Right atrium auricular region (tissue), 2 donors: Measurements from ENCODE around the gene CLEC2B. TPM values are rescaled to one million over a fixed set of nuclear protein-coding genes. Genes with fewer than 3 reads are reported as not detected.

Experiments used
- DNase-seq: peaks from one replicate; pipeline ENCODE4 v3.0.0-alpha.2; 2019; ENCODE audit warnings: low spot score
- H3K27ac ChIP-seq, 2 donors: fragments of 200-600 bp; sonication (generic); 1 replicate in 1 of 2; 2 replicates in 1 of 2; pipeline ENCODE4 v1.5.1; 2016 to 2019
- H3K27me3 ChIP-seq, 2 donors: fragments of 200-600 bp; sonication (generic); one replicate each; pipeline versions ENCODE4 v1.5.1 to v1.6.0; 2017 to 2019
- H3K36me3 ChIP-seq: fragments of 200-600 bp; sonication (generic); one replicate; pipeline ENCODE4 v1.5.1; 2016
- H3K4me1 ChIP-seq, 2 donors: fragments of 200-600 bp; sonication (generic); one replicate each; pipeline versions ENCODE4 v1.5.1 to v1.6.0; 2017 to 2019
- H3K4me3 ChIP-seq, 2 donors: fragments of 200-600 bp; sonication (generic); 1 replicate in 1 of 2; 2 replicates in 1 of 2; pipeline ENCODE4 v1.5.1; 2017 to 2019; ENCODE audit warnings: mild to moderate bottlenecking in 1 of 2, moderate library complexity in 1 of 2
- H3K9me3 ChIP-seq, 2 donors: fragments of 200-600 bp; sonication (generic); one replicate each; pipeline ENCODE4 v1.5.1; 2019
- CTCF ChIP-seq, 2 donors: fragments of 200-600 bp; sonication (generic); IDR thresholded peaks; one replicate each; pipeline ENCODE4 v1.5.1; 2019; ENCODE audit warnings: antibody characterized with exemption in 2 of 2
- total RNA-seq, 2 donors: library from RNA; depleted of rRNA; stranded (reverse); fragments of >200 nt; gene quantifications; one replicate each; pipeline ENCODE4 v1.1.0, GENCODE V29; 2016

Gene CLEC2B
- total RNA-seq, 2 donors from 2014 or later: 3.9 to 4.9 TPM

GRCh38 chr12:9895215-9895971, 26.2 kb upstream of the CLEC2B start:
- no peaks in the 10 kb centered on the region for H3K36me3 ChIP-seq
- H3K4me1 ChIP-seq: no peaks in the 10 kb centered on the region
- no peak overlapping the region for H3K4me3 ChIP-seq
- DNase-seq: no peak
- no peak for TF ChIP-seq CTCF (IDR thresholded peaks at IDR 0.05)
- no peaks in the 10 kb centered on the region for H3K27me3 ChIP-seq
- H3K27ac ChIP-seq: no peak overlapping the region
- H3K9me3 ChIP-seq: no peaks in the 10 kb centered on the region

- Histone ChIP-seq H3K27me3 (no peaks in the 10 kb centered on the region), H3K36me3 (no peaks in the 10 kb centered on the region), H3K4me3 (no peak overlapping the region), H3K27ac (no peak overlapping the region), H3K9me3 (no peaks in the 10 kb centered on the region), H3K4me1 (no peaks in the 10 kb centered on the region)
- no peak for TF ChIP-seq CTCF (IDR thresholded peaks at IDR 0.05)
- no peak for DNase-seq
These were observed 19.6 kb upstream of the CLEC2B start for GRCh38 chr12:9888665-9889273.

GRCh38 chr12:9883175-9883574, 14.0 kb upstream of the CLEC2B start:
- no peak for DNase-seq
- no peak overlapping the region for H3K4me3 ChIP-seq
- H3K4me1 ChIP-seq: no peaks in the 10 kb centered on the region
- no peaks in the 10 kb centered on the region for H3K9me3 ChIP-seq
- H3K36me3 ChIP-seq: no peaks in the 10 kb centered on the region
- no peak overlapping the region for H3K27ac ChIP-seq
- TF ChIP-seq CTCF (IDR thresholded peaks at IDR 0.05): no peak
- no peaks in the 10 kb centered on the region for H3K27me3 ChIP-seq

- H3K4me3 ChIP-seq: no peak overlapping the region
- H3K9me3 ChIP-seq: no peaks in the 10 kb centered on the region
- no peaks in the 10 kb centered on the region for H3K4me1 ChIP-seq
- TF ChIP-seq CTCF (IDR thresholded peaks at IDR 0.05): no peak
- H3K27ac ChIP-seq: no peak overlapping the region
- no peaks in the 10 kb centered on the region for H3K27me3 ChIP-seq
- no peak for DNase-seq
- H3K36me3 ChIP-seq: no peaks in the 10 kb centered on the region
These were observed 12.8 kb upstream of the CLEC2B start for GRCh38 chr12:9881988-9882387.

- Histone ChIP-seq H3K27me3 (no peaks in the 10 kb centered on the region), H3K4me1 (no peaks in the 10 kb centered on the region), H3K36me3 (no peaks in the 10 kb centered on the region), H3K9me3 (no peaks in the 10 kb centered on the region), H3K27ac (no peak within 1 kb of the TSS), H3K4me3 (no peak within 1 kb of the TSS)
- TF ChIP-seq CTCF (IDR thresholded peaks at IDR 0.05): no peak
- DNase-seq: no peak
These were observed 12.1 kb upstream of the CLEC2B start, which contains the start of gene KLRF2 for GRCh38 chr12:9881246-9881645. Gene KLRF2, plus strand, starts transcription at chr12:9881489. Its CDS starts 107 bp downstream, at chr12:9881596.
